GM20000 (cell line): ENCODE measurements around the gene AHCYL1.

Experiments
- DNase-seq: peaks from one replicate; pipeline ENCODE4 v3.0.0; 2012; ENCODE audit warnings: low spot score
- CTCF ChIP-seq: IDR thresholded peaks from 2 replicates; pipeline ENCODE4 v1.5.1; 2012; ENCODE audit warnings: mild to moderate bottlenecking, control low read depth; ENCODE audit errors: extremely low read depth, missing control alignments

Gene AHCYL1

GRCh38 chr1:109984456-109985246, at the start of gene AHCYL1:
Gene AHCYL1, plus strand, starts transcription at chr1:109984765. Its CDS starts 288 bp downstream, at chr1:109985053.
- peak; percentile 81 for TF ChIP-seq CTCF
- peak; percentile 99 for DNase-seq

GRCh38 chr1:109935451-109935900, 49.1 kb upstream of the AHCYL1 start:
- TF ChIP-seq CTCF = no peak
- DNase-seq = no peak

- TF ChIP-seq CTCF = no peak
- DNase-seq = no peak
Observed at GRCh38 chr1:109937738-109938137, 46.8 kb upstream of the AHCYL1 start.

- no peak for TF ChIP-seq CTCF
- DNase-seq = no peak
Observed at GRCh38 chr1:109938556-109938955, 46.0 kb upstream of the AHCYL1 start.

- TF ChIP-seq CTCF = no peak
- no peak for DNase-seq
Observed at GRCh38 chr1:109942434-109942833, 42.1 kb upstream of the AHCYL1 start.

- DNase-seq = no peak
- TF ChIP-seq CTCF = no peak
Observed at GRCh38 chr1:109944541-109944940, 40.0 kb upstream of the AHCYL1 start.

GRCh38 chr1:109946511-109946910, 38.1 kb upstream of the AHCYL1 start:
- DNase-seq = no peak
- TF ChIP-seq CTCF = no peak
